ENCODE results near the gene CDHR1. TPM values are rescaled to one million over a fixed set of nuclear protein-coding genes. Genes with fewer than 3 reads are reported as not detected.
"Not testable (repeated sequence)": the region's sequence is repeated elsewhere in the genome, so short reads cannot be mapped to it uniquely, and the experiment has no call there.

CDHR1 gene
- total RNA-seq, 1 experiment from 2014 or later = not detected

DNA sequence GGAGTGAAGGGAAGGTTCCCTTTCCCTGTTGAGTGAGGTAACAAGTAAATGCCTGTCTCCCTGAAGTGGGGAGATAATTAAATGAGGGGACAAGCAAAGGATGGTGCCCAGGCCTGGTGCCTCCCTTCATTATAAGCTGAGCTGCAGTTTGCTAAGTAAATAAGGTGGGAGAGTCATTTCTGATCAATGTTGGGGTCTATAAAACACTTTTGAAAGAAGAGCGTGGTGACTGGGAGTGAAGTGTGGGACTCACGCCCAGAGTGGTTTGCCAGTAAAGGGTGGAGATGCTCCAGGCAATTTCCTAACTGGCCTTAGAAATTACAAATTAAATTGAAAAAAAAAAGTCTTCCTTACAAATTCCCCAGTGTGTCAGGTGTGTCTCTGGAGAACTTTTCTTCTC is 30.3 kb upstream of the CDHR1 start:
- Mint-ChIP-seq H3K36me3 (ENCODE audit: insufficient read depth, unreplicated experiment) (no peaks in the 10 kb centered on the region), H3K4me3 (ENCODE audit: unreplicated experiment) (no peak overlapping the region), H3K4me1 (ENCODE audit: insufficient read depth, unreplicated experiment) (peaks cover 11% of the 10 kb centered on the region), H3K9me3 (ENCODE audit: unreplicated experiment) (no peaks in the 10 kb centered on the region), H3K27ac (ENCODE audit: low read depth, unreplicated experiment) (no peak overlapping the region), H3K27me3 (ENCODE audit: insufficient read depth, unreplicated experiment) (no peaks in the 10 kb centered on the region)
- no peak for DNase-seq (ENCODE audit: unreplicated experiment)
- ChIA-PET POLR2A (interaction anchor here (0.6 to 0.9 kb wide), 3 partner anchors 15 to 47 kb away, joined by 3 to 4 read pairs (median 3); no protein-coding TSS in a partner anchor), CTCF (interaction anchor here (0.7 to 12.4 kb wide), 4 partner anchors 15 to 104 kb away, joined by 3 to 139 read pairs (median 7); no protein-coding TSS in a partner anchor)
- BruUV-seq (replicated peaks) = no TSS peak
- TF ChIP-seq, protein P1, sequence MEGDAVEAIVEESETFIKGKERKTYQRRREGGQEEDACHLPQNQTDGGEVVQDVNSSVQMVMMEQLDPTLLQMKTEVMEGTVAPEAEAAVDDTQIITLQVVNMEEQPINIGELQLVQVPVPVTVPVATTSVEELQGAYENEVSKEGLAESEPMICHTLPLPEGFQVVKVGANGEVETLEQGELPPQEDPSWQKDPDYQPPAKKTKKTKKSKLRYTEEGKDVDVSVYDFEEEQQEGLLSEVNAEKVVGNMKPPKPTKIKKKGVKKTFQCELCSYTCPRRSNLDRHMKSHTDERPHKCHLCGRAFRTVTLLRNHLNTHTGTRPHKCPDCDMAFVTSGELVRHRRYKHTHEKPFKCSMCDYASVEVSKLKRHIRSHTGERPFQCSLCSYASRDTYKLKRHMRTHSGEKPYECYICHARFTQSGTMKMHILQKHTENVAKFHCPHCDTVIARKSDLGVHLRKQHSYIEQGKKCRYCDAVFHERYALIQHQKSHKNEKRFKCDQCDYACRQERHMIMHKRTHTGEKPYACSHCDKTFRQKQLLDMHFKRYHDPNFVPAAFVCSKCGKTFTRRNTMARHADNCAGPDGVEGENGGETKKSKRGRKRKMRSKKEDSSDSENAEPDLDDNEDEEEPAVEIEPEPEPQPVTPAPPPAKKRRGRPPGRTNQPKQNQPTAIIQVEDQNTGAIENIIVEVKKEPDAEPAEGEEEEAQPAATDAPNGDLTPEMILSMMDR (IDR thresholded peaks at IDR 0.05; ENCODE audit: unreplicated experiment) = no peak
- intact Hi-C loops (cut with micrococcal nuclease) = no loop called here

DNA sequence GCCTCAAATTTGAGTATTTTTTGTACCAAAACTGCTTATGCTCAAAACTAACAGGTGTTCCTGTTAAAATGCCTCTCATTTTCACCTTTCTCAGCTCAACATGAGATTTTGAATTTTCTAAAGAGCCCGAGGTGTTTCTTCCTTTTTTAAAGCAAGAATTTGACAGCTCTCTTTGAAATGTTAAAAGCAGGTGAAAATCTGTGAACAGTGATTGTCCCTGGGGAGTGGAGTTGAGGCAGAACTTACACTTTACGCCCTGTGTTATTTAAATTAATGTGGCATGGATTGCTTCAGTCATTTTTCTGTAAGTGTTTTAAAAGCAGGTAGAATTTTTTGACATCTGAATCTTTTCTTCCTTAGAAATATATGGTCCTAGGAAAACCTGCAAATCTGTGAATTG is 29.9 kb upstream of the CDHR1 start:
- ChIA-PET CTCF (interaction anchor here (0.7 to 12.4 kb wide), 5 partner anchors 17 to 373 kb away, joined by 3 to 139 read pairs (median 4); no protein-coding TSS in a partner anchor), POLR2A (interaction anchor here (0.6 to 0.9 kb wide), 3 partner anchors 15 to 47 kb away, joined by 3 to 4 read pairs (median 3); no protein-coding TSS in a partner anchor)
- TF ChIP-seq, protein P1 (IDR thresholded peaks at IDR 0.05; ENCODE audit: unreplicated experiment) = no peak

DNA sequence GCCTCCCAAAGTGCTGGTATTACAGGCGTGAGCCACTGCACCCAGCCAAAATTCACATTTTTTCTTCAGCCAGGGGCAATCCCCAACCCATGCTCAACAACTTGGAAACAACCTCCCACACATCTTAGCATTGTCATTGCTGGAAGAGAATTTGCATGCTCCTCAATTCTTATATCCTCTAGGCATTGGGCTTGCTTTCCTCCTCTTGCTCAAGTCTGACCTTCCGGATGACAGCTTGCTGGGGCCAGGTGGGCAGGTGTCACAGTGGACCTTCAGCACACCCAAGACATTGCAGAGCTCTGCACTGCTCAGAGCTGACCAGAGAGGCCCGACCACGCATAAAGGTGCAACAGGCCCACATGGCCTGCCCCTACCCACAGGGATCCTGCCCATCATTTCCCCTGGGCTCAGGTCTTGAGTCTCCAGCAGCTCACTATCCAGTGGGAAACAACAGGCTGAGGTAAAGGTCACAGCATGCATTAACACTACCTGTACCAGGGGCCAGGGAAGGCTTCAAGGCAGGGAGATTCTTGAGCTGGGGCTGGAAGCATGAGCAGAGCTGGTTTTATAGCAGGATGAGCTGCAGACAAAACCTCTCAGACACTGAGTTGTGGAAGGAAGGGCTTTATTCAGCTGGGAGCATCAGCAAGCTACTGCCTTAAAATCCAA is 27.6 kb upstream of the CDHR1 start:
- no TSS peak for BruUV-seq (replicated peaks)
- DNase-seq (ENCODE audit: unreplicated experiment) = no peak
- no peaks in the 10 kb centered on the region for H3K27me3 Mint-ChIP-seq (ENCODE audit: insufficient read depth, unreplicated experiment)
- no peak overlapping the region for H3K4me3 Mint-ChIP-seq (ENCODE audit: unreplicated experiment)
- no peak overlapping the region for H3K27ac Mint-ChIP-seq (ENCODE audit: low read depth, unreplicated experiment)
- no peaks in the 10 kb centered on the region for H3K9me3 Mint-ChIP-seq (ENCODE audit: unreplicated experiment)
- POLR2A ChIA-PET = no interaction called here
- H3K4me1 Mint-ChIP-seq (ENCODE audit: insufficient read depth, unreplicated experiment) = peaks cover 6% of the 10 kb centered on the region
- H3K36me3 Mint-ChIP-seq (ENCODE audit: insufficient read depth, unreplicated experiment) = no peaks in the 10 kb centered on the region
- TF ChIP-seq, protein P1 (IDR thresholded peaks at IDR 0.05; ENCODE audit: unreplicated experiment) = no peak
- CTCF ChIA-PET = interaction anchor here (0.6 to 12.4 kb wide), 2 partner anchors 27 to 38 kb away, joined by 4 to 139 read pairs; no protein-coding TSS in a partner anchor
- intact Hi-C loops (cut with micrococcal nuclease) = no loop called here

More for the DNA sequence above, 29.9 kb upstream of the CDHR1 start:
- Mint-ChIP-seq H3K27ac (ENCODE audit: low read depth, unreplicated experiment) (no peak overlapping the region), H3K4me1 (ENCODE audit: insufficient read depth, unreplicated experiment) (peaks cover 7% of the 10 kb centered on the region), H3K9me3 (ENCODE audit: unreplicated experiment) (no peaks in the 10 kb centered on the region), H3K27me3 (ENCODE audit: insufficient read depth, unreplicated experiment) (no peaks in the 10 kb centered on the region), H3K4me3 (ENCODE audit: unreplicated experiment) (no peak overlapping the region), H3K36me3 (ENCODE audit: insufficient read depth, unreplicated experiment) (no peaks in the 10 kb centered on the region)
- no TSS peak for BruUV-seq (replicated peaks)
- no peak for DNase-seq (ENCODE audit: unreplicated experiment)
- intact Hi-C loops (cut with micrococcal nuclease) = no loop called here

DNA sequence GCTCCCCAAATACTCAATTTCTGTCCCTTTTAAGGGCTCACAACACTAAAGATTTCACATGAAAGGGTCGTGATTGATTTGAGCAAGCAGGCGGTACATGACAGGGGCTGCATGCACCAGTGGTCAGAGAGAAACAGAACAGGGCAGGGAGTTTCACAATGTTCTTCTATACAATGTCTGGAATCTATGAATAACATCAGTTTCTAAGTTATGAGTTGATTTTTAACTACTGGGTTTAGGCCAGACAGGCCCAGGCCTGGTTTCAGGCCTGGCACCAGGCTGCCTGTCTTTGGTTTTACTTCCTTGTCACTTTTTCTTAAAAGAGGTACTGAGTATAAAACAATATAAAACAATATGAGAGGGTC is 27.1 kb upstream of the CDHR1 start:
- CTCF ChIA-PET = interaction anchor here (0.6 to 12.4 kb wide), 2 partner anchors 27 to 37 kb away, joined by 4 to 139 read pairs; no protein-coding TSS in a partner anchor
- H3K4me3 Mint-ChIP-seq (ENCODE audit: unreplicated experiment); H3K9me3 Mint-ChIP-seq (ENCODE audit: unreplicated experiment); H3K27ac Mint-ChIP-seq (ENCODE audit: low read depth, unreplicated experiment); H3K4me1 Mint-ChIP-seq (ENCODE audit: insufficient read depth, unreplicated experiment); DNase-seq (ENCODE audit: unreplicated experiment); POLR2A ChIA-PET; H3K27me3 Mint-ChIP-seq (ENCODE audit: insufficient read depth, unreplicated experiment); intact Hi-C loops (cut with micrococcal nuclease); H3K36me3 Mint-ChIP-seq (ENCODE audit: insufficient read depth, unreplicated experiment); BruUV-seq (replicated peaks): not testable (repeated sequence)

DNA sequence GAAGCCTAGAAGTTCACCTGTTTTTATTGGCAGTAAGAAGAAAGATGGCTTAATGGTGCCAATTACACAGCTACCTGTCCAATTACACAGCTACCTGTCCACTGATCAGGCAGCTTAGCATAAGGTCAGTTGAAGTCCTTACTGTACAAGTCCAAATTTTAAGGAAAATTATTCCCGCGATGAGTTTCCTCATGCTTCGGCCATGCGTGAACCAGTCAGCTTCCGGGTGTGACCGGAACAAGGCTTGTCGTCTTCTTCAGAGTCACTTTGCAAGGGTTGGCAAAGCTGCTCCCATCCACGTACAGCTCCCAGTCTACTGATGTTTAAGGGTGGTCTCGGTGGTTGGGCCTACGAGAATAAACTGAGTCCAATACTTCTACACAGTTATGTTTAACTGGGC is 26.0 kb upstream of the CDHR1 start:
- H3K4me1 Mint-ChIP-seq (ENCODE audit: insufficient read depth, unreplicated experiment); H3K36me3 Mint-ChIP-seq (ENCODE audit: insufficient read depth, unreplicated experiment); H3K9me3 Mint-ChIP-seq (ENCODE audit: unreplicated experiment); H3K27ac Mint-ChIP-seq (ENCODE audit: low read depth, unreplicated experiment); H3K27me3 Mint-ChIP-seq (ENCODE audit: insufficient read depth, unreplicated experiment); DNase-seq (ENCODE audit: unreplicated experiment); H3K4me3 Mint-ChIP-seq (ENCODE audit: unreplicated experiment); intact Hi-C loops (cut with micrococcal nuclease); POLR2A ChIA-PET; BruUV-seq (replicated peaks): not testable (repeated sequence)
- CTCF ChIA-PET = interaction anchor here (0.9 to 12.4 kb wide), 3 partner anchors 13 to 36 kb away, joined by 3 to 139 read pairs (median 3); no protein-coding TSS in a partner anchor

DNA sequence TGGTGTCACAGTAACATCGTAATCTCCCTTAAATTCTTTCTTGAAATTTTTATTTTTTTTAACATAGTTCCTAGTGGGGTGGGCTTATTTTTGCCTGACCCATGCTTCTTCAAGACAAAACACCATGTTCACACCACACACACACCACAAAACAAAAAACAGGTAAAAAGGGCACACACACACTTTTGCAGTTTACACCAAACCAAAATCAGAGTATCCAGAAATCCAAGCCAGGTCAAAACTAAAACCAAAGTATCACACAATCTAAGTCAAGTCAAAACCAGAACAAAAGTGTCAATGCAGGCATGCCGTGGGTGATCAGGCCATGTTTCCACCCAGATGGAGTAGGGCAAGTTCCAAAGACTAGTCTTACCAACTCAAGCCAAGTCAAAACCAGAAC is 23.1 kb upstream of the CDHR1 start:
- H3K9me3 Mint-ChIP-seq (ENCODE audit: unreplicated experiment); H3K27me3 Mint-ChIP-seq (ENCODE audit: insufficient read depth, unreplicated experiment); POLR2A ChIA-PET: not testable (repeated sequence)

More for the DNA sequence above, 23.1 kb upstream of the CDHR1 start:
- H3K36me3 Mint-ChIP-seq (ENCODE audit: insufficient read depth, unreplicated experiment); H3K4me1 Mint-ChIP-seq (ENCODE audit: insufficient read depth, unreplicated experiment); CTCF ChIA-PET; H3K4me3 Mint-ChIP-seq (ENCODE audit: unreplicated experiment); BruUV-seq (replicated peaks); H3K27ac Mint-ChIP-seq (ENCODE audit: low read depth, unreplicated experiment); DNase-seq (ENCODE audit: unreplicated experiment); intact Hi-C loops (cut with micrococcal nuclease): not testable (repeated sequence)

Measured in MCF 10A (cell line).